ENCODE measurements around the gene DYDC2. TPM values are rescaled to one million over a fixed set of nuclear protein-coding genes. Genes with fewer than 3 reads are reported as not detected.
"Not testable (repeated sequence)": the region's sequence is repeated elsewhere in the genome, so short reads cannot be mapped to it uniquely, and the experiment has no call there.

DYDC2 gene
- total and polyA plus RNA-seq, 4 experiments from 2014 or later = not detected

GRCh38 chr10:80416479-80417098 lies 60.0 kb downstream of the DYDC2 start:
- Mint-ChIP-seq H3K36me3 (no peaks in the 10 kb centered on the region), H3K4me3 (no peak overlapping the region), H3K27ac (peak overlapping the region in 1 of 7 donors; percentile 13), H3K4me1 (no peaks in the 10 kb centered on the region), H3K27me3 (no peaks in the 10 kb centered on the region), H3K9me3 (no peaks in the 10 kb centered on the region)
- ChIA-PET POLR2A (ENCODE audit: partially characterized antibody) (no interaction called here), CTCF (ENCODE audit: partially characterized antibody) (no interaction called here)
- no peaks in the 10 kb centered on the region for H3K27me3 ChIP-seq (ENCODE audit: insufficient read depth, low read length)
- DNase-seq = no peak
- no peaks in the 10 kb centered on the region for H3K4me1 ChIP-seq (ENCODE audit: insufficient read depth, low read length)
- intact Hi-C loops (cut with micrococcal nuclease) = no loop called here
- H3K4me3 ChIP-seq (ENCODE audit: low read length in 2 of 2) = no peak overlapping the region
- no peaks in the 10 kb centered on the region for H3K9me3 ChIP-seq (ENCODE audit: control insufficient read depth in 1 of 2, low read length in 2 of 2)
- H3K36me3 ChIP-seq (ENCODE audit: insufficient read depth, low read length) = no peaks in the 10 kb centered on the region
- no peak overlapping the region for H3K27ac ChIP-seq (ENCODE audit: low read depth, low read length)

- H3K27me3 ChIP-seq (ENCODE audit: insufficient read depth, low read length); POLR2A ChIA-PET (ENCODE audit: partially characterized antibody); H3K36me3 ChIP-seq (ENCODE audit: insufficient read depth, low read length); H3K27ac ChIP-seq (ENCODE audit: low read depth, low read length); H3K4me1 Mint-ChIP-seq; DNase-seq; H3K27me3 Mint-ChIP-seq; CTCF ChIA-PET (ENCODE audit: partially characterized antibody); intact Hi-C loops (cut with micrococcal nuclease); H3K4me3 ChIP-seq (ENCODE audit: low read length in 2 of 2); H3K4me3 Mint-ChIP-seq; H3K9me3 Mint-ChIP-seq; H3K9me3 ChIP-seq (ENCODE audit: control insufficient read depth in 1 of 2, low read length in 2 of 2); H3K4me1 ChIP-seq (ENCODE audit: insufficient read depth, low read length); H3K36me3 Mint-ChIP-seq; H3K27ac Mint-ChIP-seq: not testable (repeated sequence)
These were observed 60.7 kb downstream of the DYDC2 start for GRCh38 chr10:80417256-80417655.

Other genes with a start within 250 kb of the DYDC2 start
- not detected for gene PLAC9, start 224.1 kb upstream of the DYDC2 start, total RNA-seq
- under 1 TPM in 1 of 2 donors, not detected in 1; 0.81 TPM for gene PLAC9, start 224.1 kb upstream of the DYDC2 start, polyA plus RNA-seq
- 100 to 1,000 TPM; 202 to 211 TPM for gene ANXA11, start 151.2 kb upstream of the DYDC2 start, total RNA-seq
- 100 to 1,000 TPM; 173 to 342 TPM for gene ANXA11, start 151.2 kb upstream of the DYDC2 start, polyA plus RNA-seq
- not detected for gene MAT1A, start 67.1 kb upstream of the DYDC2 start, total RNA-seq
- not detected for gene MAT1A, start 67.1 kb upstream of the DYDC2 start, polyA plus RNA-seq
- gene DYDC1, start within 50 bp of the DYDC2 start, total RNA-seq = not detected
- gene DYDC1, start within 50 bp of the DYDC2 start, polyA plus RNA-seq = not detected
- 1 to 10 TPM; 3.6 to 4.7 TPM for gene PRXL2A, start 51.8 kb downstream of the DYDC2 start, total RNA-seq
- gene PRXL2A, start 51.8 kb downstream of the DYDC2 start, polyA plus RNA-seq = 1 to 10 TPM; 3.8 to 6.0 TPM
- 100 to 1,000 TPM; 151 to 153 TPM for gene TSPAN14, start 97.5 kb downstream of the DYDC2 start, total RNA-seq
- 100 to 1,000 TPM; 148 to 246 TPM for gene TSPAN14, start 97.5 kb downstream of the DYDC2 start, polyA plus RNA-seq
- under 1 TPM; 0.17 TPM for gene SH2D4B, start 181.1 kb downstream of the DYDC2 start, total RNA-seq
- gene SH2D4B, start 181.1 kb downstream of the DYDC2 start, polyA plus RNA-seq = not detected